ENCODE data around the gene SH3GL3. TPM values are rescaled to one million over a fixed set of nuclear protein-coding genes. Genes with fewer than 3 reads are reported as not detected.

Gene SH3GL3
- total and polyA plus RNA-seq, 2 donors = 2.9 to 8.9 TPM

DNA sequence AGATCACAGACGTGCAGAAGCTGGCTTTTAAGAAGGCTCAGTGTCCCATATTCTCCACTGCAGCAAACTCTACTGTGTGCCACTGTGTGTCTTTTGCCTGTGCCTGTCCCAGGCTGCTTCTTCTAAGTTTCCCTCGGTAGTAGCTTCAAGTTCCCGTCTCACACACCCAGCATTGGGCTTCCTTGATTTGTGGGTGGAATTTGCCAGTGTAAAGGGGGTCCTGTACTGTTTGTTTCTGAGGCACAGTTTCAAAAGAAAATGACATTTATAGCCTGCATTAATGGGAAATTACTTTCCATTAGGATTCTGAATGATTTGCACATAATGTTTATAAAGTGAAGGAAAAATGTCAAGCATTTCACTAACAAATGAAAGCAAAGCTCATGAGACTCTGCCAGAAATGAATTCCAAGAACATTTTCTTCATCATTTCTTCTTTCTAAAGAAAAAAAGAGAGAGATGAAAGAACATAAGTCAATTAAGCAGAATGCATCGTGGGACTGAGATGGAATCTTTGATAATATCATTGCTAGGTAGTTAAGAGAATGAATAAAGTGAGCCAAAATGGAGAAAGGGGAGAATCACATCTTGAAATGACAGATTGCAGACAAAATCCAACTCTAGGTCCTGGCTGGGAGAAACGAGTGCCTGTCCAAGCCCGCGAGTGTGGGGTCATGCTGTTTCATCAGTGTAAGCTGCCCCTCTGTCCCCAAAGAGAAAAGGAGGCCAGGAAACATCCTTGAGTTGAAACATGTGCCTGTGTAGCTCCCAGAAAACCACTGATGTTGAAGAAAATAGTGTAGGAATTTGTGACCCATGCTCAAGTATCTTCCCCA is 158.2 kb downstream of the SH3GL3 start:
- Histone ChIP-seq H3K36me3 (ENCODE audit: insufficient read depth) (no peaks in the 10 kb centered on the region), H3K4me1 (ENCODE audit: insufficient read depth) (no peaks in the 10 kb centered on the region), H3K27ac (ENCODE audit: low read depth) (no peak overlapping the region), H3K4me3 (ENCODE audit: low read depth, low read length) (no peak overlapping the region)
- DNase-seq (ENCODE audit: extremely low spot score) = no peak
- WGBS = 23% methylated on average over 7 of the region's 7 CpGs

DNA sequence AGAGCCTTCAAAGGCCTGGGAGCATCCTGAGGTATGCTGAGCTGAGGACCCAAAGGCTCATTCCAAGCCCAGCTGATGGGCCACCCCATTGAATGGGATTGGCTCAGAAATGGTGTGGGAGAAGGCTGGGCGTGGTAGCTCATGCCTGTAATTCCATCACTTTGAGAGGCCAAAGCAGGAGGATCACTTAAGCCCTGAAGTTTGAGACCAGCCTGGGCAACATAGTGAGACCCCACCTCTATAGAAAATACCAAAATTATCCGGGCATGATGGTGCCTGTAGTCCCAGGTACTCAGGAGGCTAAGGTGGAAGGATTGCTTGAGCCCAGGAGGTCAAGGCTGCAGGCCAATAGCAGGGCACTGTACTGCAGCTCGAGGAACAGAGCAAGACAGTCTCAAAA is 163.0 kb downstream of the SH3GL3 start:
- Histone ChIP-seq H3K4me1 (ENCODE audit: insufficient read depth) (no peaks in the 10 kb centered on the region), H3K4me3 (ENCODE audit: low read depth, low read length) (no peak overlapping the region), H3K36me3 (ENCODE audit: insufficient read depth) (no peaks in the 10 kb centered on the region), H3K27ac (ENCODE audit: low read depth) (no peak overlapping the region)
- DNase-seq (ENCODE audit: extremely low spot score) = no peak
- WGBS = 97% methylated on average over 3 of the region's 3 CpGs

DNA sequence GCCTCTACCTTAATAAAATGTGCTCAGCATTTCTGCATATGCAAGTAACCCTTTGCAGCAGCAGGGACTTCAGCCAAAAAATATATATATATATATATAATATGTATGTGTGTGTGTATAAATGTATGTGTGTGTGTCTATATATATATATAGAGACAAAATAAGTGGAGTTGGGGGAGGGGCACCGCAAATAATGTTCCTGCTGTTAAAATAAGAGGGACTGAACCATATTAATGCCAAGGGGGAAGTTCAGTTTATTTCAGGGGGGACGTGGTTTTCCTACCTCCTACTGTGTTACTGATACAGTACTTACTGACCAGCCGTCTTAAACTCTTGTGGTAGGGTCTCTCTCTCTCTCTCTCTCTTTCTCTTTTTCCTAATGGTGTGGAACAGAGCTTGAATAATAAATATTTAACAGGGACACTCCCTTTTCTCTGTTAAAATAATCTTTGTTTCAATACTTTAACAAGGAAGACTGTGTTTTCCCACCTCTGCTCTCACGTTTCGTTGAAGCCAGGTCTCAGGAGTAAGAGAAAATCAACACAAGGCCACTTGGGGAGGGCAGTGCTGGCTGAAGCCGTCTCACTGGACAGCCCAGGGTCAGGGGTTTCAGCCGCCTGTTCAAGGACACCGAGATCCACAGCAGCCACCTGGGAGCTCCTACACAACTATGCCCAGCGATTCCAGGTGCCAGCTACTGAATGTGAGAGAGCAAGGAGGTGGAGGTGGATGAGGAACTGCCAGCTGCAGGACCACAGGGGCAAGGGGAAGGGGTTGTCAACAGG is 164.0 kb downstream of the SH3GL3 start:
- no peak overlapping the region for H3K4me3 ChIP-seq (ENCODE audit: low read depth, low read length)
- no peak for DNase-seq (ENCODE audit: extremely low spot score)
- H3K27ac ChIP-seq (ENCODE audit: low read depth) = no peak overlapping the region
- 89% methylated on average over 9 of the region's 9 CpGs for WGBS
- H3K36me3 ChIP-seq (ENCODE audit: insufficient read depth) = no peaks in the 10 kb centered on the region
- H3K4me1 ChIP-seq (ENCODE audit: insufficient read depth) = no peaks in the 10 kb centered on the region

DNA sequence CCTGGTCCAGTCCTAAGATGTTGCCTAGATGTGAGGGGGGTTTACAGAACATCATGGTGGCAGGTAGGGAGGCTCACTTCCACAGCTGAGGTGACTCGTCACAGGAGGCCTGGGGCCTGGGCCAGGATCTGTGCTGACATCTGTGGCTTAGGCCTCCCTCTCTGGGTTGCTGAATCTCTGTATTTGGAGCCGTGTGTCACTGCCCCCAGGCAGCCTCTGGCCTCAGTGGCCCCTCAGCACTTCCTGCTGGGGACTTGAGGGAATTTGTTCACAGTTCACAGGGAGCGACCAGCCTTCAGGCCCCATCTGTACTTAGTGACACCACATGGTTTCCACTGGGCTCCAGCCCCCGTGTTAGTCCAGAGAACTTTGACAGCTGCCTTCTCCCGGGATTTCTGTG is 165.1 kb downstream of the SH3GL3 start:
- no peak overlapping the region for H3K27ac ChIP-seq (ENCODE audit: low read depth)
- WGBS = 88% methylated on average over 5 of the region's 5 CpGs
- no peaks in the 10 kb centered on the region for H3K36me3 ChIP-seq (ENCODE audit: insufficient read depth)
- DNase-seq (ENCODE audit: extremely low spot score) = no peak
- H3K4me1 ChIP-seq (ENCODE audit: insufficient read depth) = no peaks in the 10 kb centered on the region
- no peak overlapping the region for H3K4me3 ChIP-seq (ENCODE audit: low read depth, low read length)

DNA sequence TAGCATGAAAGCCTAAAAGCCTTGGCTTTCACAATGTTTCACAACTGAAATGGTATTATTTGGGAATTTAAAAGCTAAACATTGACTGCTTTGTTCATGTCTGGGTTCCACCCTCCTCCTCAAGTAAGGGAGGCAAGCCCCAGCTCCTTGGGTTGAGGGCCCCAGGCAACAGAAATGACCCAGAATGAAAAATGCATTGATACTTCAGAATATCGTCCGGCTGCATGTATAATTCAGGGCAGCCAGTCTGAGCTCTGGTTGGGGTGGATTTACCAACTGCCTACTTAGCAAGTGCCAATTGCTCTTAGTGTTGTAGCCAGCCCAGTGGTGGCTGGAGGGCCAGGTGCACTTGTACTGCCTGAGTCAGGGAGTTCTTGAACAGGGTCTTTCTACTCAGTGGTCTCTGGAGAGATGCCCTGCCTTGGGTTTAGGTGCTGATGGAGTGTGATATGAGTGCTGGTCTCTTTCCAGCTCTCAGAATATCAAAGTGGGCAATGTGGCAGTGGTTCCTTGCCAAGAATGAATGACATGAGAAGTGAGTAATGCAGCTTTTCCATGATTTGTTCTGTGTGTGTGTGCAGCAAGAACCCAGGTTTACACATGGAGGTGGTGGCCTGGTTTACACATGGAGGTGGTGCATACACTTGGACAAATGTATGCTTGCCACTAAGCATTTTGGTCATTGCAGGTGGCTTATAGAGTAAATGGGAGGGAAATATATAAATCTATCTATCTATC is 165.9 kb downstream of the SH3GL3 start:
- WGBS = 85% methylated on average over 2 of the region's 2 CpGs
- no peak for DNase-seq (ENCODE audit: extremely low spot score)
- H3K4me1 ChIP-seq (ENCODE audit: insufficient read depth) = no peaks in the 10 kb centered on the region
- no peak overlapping the region for H3K4me3 ChIP-seq (ENCODE audit: low read depth, low read length)
- H3K27ac ChIP-seq (ENCODE audit: low read depth) = no peak overlapping the region
- no peaks in the 10 kb centered on the region for H3K36me3 ChIP-seq (ENCODE audit: insufficient read depth)

DNA sequence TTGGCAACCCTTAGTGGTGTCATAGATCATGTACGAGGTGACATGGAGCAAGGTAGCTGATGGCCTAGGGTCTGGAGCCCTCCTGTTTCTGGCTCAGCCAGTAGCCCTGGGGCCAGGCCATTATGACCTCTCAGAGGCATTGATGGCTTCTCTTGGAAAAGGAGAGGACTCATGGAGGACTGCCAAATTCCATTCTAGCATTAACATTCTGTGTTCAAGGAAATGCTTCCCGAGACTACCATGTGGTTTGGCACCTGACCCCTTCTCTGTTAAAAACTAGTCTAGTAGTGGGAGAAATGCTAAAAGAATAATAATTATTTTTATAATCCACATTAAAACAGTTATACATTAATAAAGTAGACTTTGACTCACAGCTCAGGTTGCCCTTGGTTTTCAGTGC is 166.6 kb downstream of the SH3GL3 start:
- Histone ChIP-seq H3K27ac (ENCODE audit: low read depth) (no peak overlapping the region), H3K4me1 (ENCODE audit: insufficient read depth) (no peaks in the 10 kb centered on the region), H3K4me3 (ENCODE audit: low read depth, low read length) (no peak overlapping the region), H3K36me3 (ENCODE audit: insufficient read depth) (no peaks in the 10 kb centered on the region)
- WGBS = 71% methylated on average over 2 of the region's 2 CpGs
- no peak for DNase-seq (ENCODE audit: extremely low spot score)

DNA sequence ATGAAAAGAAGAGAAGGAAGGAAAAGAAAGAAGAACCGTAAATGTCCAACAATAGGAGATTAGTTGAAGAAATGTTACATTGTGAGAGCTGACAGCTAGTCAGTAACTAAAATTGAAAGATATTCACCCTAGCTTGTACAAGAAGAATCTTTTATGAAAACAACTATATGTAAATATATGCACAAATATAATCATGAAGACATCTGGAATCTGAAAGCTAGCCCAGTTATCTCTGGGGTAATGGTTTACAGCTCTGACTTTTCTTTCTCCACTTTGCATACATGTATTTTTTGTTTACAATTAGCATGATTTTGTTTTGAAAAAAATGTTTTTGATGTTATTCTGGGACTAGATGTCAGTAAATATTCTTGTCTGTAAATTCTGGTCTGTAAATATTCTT is 169.7 kb downstream of the SH3GL3 start:
- Histone ChIP-seq H3K4me1 (ENCODE audit: insufficient read depth) (no peaks in the 10 kb centered on the region), H3K4me3 (ENCODE audit: low read depth, low read length) (no peak overlapping the region), H3K27ac (ENCODE audit: low read depth) (no peak overlapping the region), H3K36me3 (ENCODE audit: insufficient read depth) (no peaks in the 10 kb centered on the region)
- WGBS = 61% methylated on average over 1 of the region's 1 CpG
- DNase-seq (ENCODE audit: extremely low spot score) = no peak

DNA sequence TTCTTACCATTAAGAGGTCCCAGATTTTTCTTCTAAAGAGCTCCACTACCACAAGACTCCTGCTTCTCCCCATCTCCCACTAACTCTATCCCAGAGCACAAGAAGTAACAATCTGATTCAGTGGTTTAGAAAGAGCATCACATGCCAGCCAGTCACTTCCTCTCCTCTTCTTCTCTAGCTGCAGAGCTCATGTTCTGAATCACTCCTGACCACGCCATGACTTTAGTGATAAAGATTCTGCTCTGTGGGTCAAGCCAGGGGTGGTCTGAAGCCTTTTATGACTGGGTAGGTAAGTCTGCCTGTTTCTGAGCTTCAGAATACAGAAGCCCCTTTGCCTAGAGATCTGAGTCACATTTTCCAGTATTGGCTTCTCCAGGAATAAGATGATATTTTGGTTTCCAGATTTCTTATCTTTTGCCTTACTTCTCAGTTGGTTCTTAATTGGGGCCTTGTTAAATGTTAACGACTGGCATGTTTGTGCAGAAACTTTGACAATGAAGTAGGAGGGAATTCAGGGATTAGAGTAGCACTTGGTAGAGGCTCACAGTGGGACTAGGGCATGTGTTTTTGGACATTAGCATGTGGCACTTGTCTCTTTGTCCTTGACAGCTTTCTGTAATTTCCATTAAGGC is 179.1 kb downstream of the SH3GL3 start:
- no peak for DNase-seq (ENCODE audit: extremely low spot score)
- no peaks in the 10 kb centered on the region for H3K36me3 ChIP-seq (ENCODE audit: insufficient read depth)
- no peaks in the 10 kb centered on the region for H3K4me1 ChIP-seq (ENCODE audit: insufficient read depth)
- no peak overlapping the region for H3K4me3 ChIP-seq (ENCODE audit: low read depth, low read length)
- WGBS = 76% methylated on average over 2 of the region's 2 CpGs
- H3K27ac ChIP-seq (ENCODE audit: low read depth) = no peak overlapping the region

DNA sequence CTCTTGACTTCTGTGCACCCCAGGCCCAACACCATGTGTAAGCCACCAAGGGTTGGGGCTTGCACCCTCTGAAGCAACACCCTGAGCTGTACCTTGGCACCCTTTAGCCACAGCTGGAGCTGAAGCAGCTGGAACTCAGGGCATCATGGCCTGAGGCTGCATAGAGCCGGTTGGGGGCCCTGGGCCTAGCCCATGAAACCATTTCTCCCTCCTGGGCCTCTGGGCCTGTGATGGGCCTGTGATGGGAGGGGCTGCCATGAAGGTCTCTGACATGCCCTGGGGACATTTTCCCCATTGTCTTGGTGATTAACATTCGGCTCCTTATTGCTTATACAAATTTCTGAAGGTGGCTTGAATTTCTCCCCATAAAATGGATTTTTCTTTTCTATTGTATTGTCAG is 184.4 kb downstream of the SH3GL3 start:
- H3K4me1 ChIP-seq (ENCODE audit: insufficient read depth) = no peaks in the 10 kb centered on the region
- no peak for DNase-seq (ENCODE audit: extremely low spot score)
- H3K36me3 ChIP-seq (ENCODE audit: insufficient read depth) = peaks cover 2% of the 10 kb centered on the region
- WGBS = 90% methylated on average over 2 of the region's 2 CpGs
- no peak overlapping the region for H3K27ac ChIP-seq (ENCODE audit: low read depth)
- H3K4me3 ChIP-seq (ENCODE audit: low read depth, low read length) = no peak overlapping the region

DNA sequence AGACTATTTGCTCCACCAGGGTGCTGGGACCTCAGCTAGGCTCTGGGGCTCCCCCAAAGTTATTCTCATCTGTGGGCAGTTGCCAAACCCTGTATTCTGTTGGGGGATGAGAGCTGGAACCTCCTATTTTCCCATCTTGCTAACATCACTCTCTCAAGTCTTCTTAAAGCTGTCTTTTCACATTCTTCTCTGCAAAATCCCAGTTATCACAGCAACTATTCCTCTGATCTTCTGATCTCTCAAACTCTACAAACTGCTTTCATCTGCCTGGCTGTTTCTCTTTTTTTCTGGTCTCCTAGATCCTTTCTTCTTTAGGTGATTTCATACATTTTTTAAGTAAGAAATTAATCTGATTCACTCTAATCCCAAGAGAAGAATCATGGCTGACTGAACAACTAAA is 196.1 kb downstream of the SH3GL3 start:
- no peaks in the 10 kb centered on the region for H3K36me3 ChIP-seq (ENCODE audit: insufficient read depth)
- H3K27ac ChIP-seq (ENCODE audit: low read depth) = no peak overlapping the region
- H3K4me3 ChIP-seq (ENCODE audit: low read depth, low read length) = no peak overlapping the region
- H3K4me1 ChIP-seq (ENCODE audit: insufficient read depth) = no peaks in the 10 kb centered on the region
- no peak for DNase-seq (ENCODE audit: extremely low spot score)

DNA sequence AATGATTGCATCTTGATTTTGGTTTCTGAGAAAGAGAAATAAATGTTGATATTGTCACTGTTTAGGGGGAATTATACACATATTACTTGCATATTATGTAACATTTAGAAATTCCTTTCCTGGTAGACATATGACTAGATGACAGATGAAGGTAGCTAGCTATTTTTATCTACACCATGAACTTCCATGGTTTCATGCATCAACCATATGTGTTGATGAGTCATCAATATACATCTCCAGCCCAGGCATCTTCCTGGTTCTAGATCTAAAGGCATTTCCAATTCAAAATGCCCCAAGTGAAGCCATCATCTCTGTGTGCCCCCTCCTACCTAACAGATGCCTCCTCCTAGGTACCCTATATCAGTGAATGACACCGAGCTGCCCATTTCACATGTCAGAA is 197.3 kb downstream of the SH3GL3 start:
- DNase-seq (ENCODE audit: extremely low spot score) = no peak
- 97% methylated on average over 1 of the region's 1 CpG for WGBS
- H3K36me3 ChIP-seq (ENCODE audit: insufficient read depth) = no peaks in the 10 kb centered on the region
- H3K4me1 ChIP-seq (ENCODE audit: insufficient read depth) = no peaks in the 10 kb centered on the region
- H3K4me3 ChIP-seq (ENCODE audit: low read depth, low read length) = no peak overlapping the region
- no peak overlapping the region for H3K27ac ChIP-seq (ENCODE audit: low read depth)

DNA sequence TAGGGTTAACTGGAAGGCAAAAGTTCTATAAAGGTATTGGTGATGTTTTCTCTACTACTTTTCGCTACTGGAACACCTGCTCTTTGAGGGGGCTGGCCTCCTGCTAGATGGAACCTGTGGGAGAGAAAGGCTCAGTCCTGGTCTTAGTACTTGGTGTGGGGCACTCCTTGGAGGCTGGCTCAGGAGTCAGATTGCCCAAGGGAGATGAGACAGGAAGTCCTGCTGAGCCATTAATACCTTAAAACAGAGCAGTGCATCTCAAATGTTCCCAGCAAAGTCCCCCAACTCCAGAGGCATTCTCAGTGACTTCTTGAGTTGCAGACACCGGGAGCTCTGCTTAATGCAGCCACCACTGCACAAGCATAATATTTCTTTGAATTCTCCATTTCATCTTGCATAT is 203.7 kb downstream of the SH3GL3 start:
- Histone ChIP-seq H3K27ac (ENCODE audit: low read depth) (no peak overlapping the region), H3K4me3 (ENCODE audit: low read depth, low read length) (no peak overlapping the region), H3K36me3 (ENCODE audit: insufficient read depth) (no peaks in the 10 kb centered on the region), H3K4me1 (ENCODE audit: insufficient read depth) (no peaks in the 10 kb centered on the region)
- WGBS = 95% methylated on average over 2 of the region's 2 CpGs
- no peak for DNase-seq (ENCODE audit: extremely low spot score)

DNA sequence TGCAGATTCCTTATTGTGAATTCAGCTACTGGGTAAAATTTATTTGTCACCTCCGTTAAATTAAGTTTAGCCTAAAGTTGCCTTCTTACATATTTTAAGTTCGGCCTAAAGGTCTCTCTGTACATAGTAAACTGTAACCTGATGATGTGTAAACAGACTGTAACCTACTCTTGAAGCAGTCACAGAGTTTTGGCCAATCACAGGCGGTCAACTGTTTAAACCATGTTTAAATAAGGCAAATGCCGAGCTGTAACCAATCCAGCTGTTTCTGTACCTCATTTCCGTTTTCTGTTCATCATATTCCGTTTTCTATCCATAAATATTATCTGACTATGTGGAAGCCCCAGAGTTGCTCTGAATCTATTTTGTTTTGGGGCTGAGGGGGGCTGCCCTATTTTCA is 204.4 kb downstream of the SH3GL3 start:
- Histone ChIP-seq H3K4me1 (ENCODE audit: insufficient read depth) (no peaks in the 10 kb centered on the region), H3K4me3 (ENCODE audit: low read depth, low read length) (no peak overlapping the region), H3K36me3 (ENCODE audit: insufficient read depth) (no peaks in the 10 kb centered on the region), H3K27ac (ENCODE audit: low read depth) (no peak overlapping the region)
- 83% methylated on average over 6 of the region's 6 CpGs for WGBS
- DNase-seq (ENCODE audit: extremely low spot score) = no peak
